SH-SY5Y (cell line): ENCODE measurements around the gene ACTMAP.

ENCODE experiments used
- GATA2 ChIP-seq: IDR thresholded peaks from 2 replicates; pipeline ENCODE4 v1.6.1; 2011; ENCODE audit warnings: mild to moderate bottlenecking, low read depth, low read length
- GATA3 ChIP-seq: IDR thresholded peaks from 2 replicates; pipeline ENCODE4 v1.6.1; 2011; ENCODE audit warnings: low read depth, mild to moderate bottlenecking, low read length, moderate library complexity

- TF ChIP-seq GATA2: no peak
- no peak for TF ChIP-seq GATA3
Measured at GRCh38 chr19:40754611-40755247, 4.5 kb upstream of the ACTMAP start.
